Spleen (tissue), 11 donors: ENCODE results near the gene MAP4K3. TPM values are rescaled to one million over a fixed set of nuclear protein-coding genes. Genes with fewer than 3 reads are reported as not detected.

Experiments used
- DNase-seq: peaks from one replicate; pipeline ENCODE4 v3.0.0-alpha.2; 2020
- H3K27ac ChIP-seq, 8 donors: fragments of 200-600 bp; sonication (generic) in 7 of 8; 1 replicate in 4 of 8; 2 replicates in 4 of 8; pipeline versions ENCODE4 v1.5.0 to v1.8.0; 2016 to 2021; ENCODE audit warnings: inconsistent platforms in 4 of 8, mild to moderate bottlenecking in 4 of 8, moderate library complexity in 1 of 8
- H3K27me3 ChIP-seq, 7 donors: fragments of 200-600 bp; sonication (generic) in 6 of 7; replicated peaks in 1 of 7; 1 replicate in 4 of 7; 2 replicates in 3 of 7; pipeline versions ENCODE4 v1.5.0 to v1.8.0; 2016 to 2021; ENCODE audit warnings: inconsistent platforms in 3 of 7, mild to moderate bottlenecking in 1 of 7
- H3K36me3 ChIP-seq, 6 donors: fragments of 200-600 bp; sonication (generic) in 5 of 6; 1 replicate in 4 of 6; 2 replicates in 2 of 6; pipeline versions ENCODE4 v1.5.0 to v1.8.0; 2016 to 2021; ENCODE audit warnings: inconsistent platforms in 2 of 6
- H3K4me1 ChIP-seq, 6 donors: fragments of 200-600 bp; sonication (generic) in 5 of 6; 1 replicate in 3 of 6; 2 replicates in 3 of 6; pipeline versions ENCODE4 v1.5.0 to v1.8.0; 2016 to 2021; ENCODE audit warnings: inconsistent platforms in 3 of 6
- H3K4me3 ChIP-seq, 8 donors: fragments of 200-600 bp; sonication (generic) in 7 of 8; 1 replicate in 4 of 8; 2 replicates in 4 of 8; pipeline versions ENCODE4 v1.5.0 to v1.8.0; 2016 to 2021; ENCODE audit warnings: inconsistent platforms in 4 of 8, mild to moderate bottlenecking in 4 of 8, moderate library complexity in 2 of 8
- H3K9me3 ChIP-seq, 8 donors: fragments of 200-600 bp; sonication (generic) in 7 of 8; 1 replicate in 4 of 8; 2 replicates in 4 of 8; pipeline versions ENCODE4 v1.5.0 to v1.8.0; 2016 to 2021; ENCODE audit warnings: inconsistent platforms in 4 of 8
- CTCF ChIP-seq, 11 experiments: fragments of 200-600 bp in 7 of 11; fragments of 450-650 bp in 4 of 11; sonication (generic) in 4 of 11; IDR thresholded peaks in 8 of 11; conservative IDR thresholded peaks in 3 of 11; 1 replicate in 7 of 11; 2 replicates in 4 of 11; pipeline versions ENCODE4 v1.4.0 to v1.8.0; 2016 to 2021; ENCODE audit warnings: antibody characterized with exemption in 11 of 11, inconsistent platforms in 4 of 11, mild to moderate bottlenecking in 1 of 11
- POLR2A ChIP-seq, 3 donors: fragments of 450-650 bp; IDR thresholded peaks; one replicate each; pipeline ENCODE4 v1.5.1; 2017; ENCODE audit warnings: antibody characterized with exemption in 3 of 3, mild to moderate bottlenecking in 1 of 3
- POLR2AphosphoS5 ChIP-seq, 3 donors: sonication (generic); formaldehyde crosslinking; IDR thresholded peaks; one replicate each; pipeline ENCODE4 v1.5.1; 2017; ENCODE audit warnings: antibody characterized with exemption in 3 of 3
- WGBS, 5 donors: extraction: QIAGEN DNeasy Blood & Tissue Kit in 3 of 5; methylation state at CpG; one replicate each; pipeline versions ENCODE4 v1.1.5 to v1.1.7; 2013 to 2018; 5-methylcytosine and 5-hydroxymethylcytosine counted together
- intact Hi-C: fragments of 100-400 bp; cut with DNase I; formaldehyde crosslinking; loops from one replicate; pipeline ENCODE4 v1.15.0; 2023; ENCODE audit warnings: low total_unique reads
- polyA plus RNA-seq, 3 donors: library from polyadenylated mRNA; stranded (reverse); fragments of 200-250 nt; gene quantifications; one replicate each; pipeline ENCODE4 v1.2.1, GENCODE V29; 2013
- total RNA-seq, 7 donors: library from RNA; depleted of rRNA in 3 of 7; stranded (reverse); fragments of >200 nt in 3 of 7; fragmentation: NEBNext Ultra II Directional in 4 of 7; extraction: Animal tissue kit (Norgen Biotek cat#: 25700) in 4 of 7; gene quantifications; one replicate each; pipeline versions ENCODE4 v1.1.0 to v1.2.1, GENCODE V29; 2016 to 2021
- donor health status: healthy with polysubstance abuse.
- donor health status: DM: no; HTN: no; CAD: no; lungs with moderate emphysema.
- donor health status: DM: no; HTN: no; CAD: no.
- donor health status: Bipolar disorder and iron deficiency.
- donor health status: healthy.
- donor health status: DM: no; HTN: no; CAD: no.
- donor health status: DM: yes; HTN: yes; CAD: no.

Gene MAP4K3
- total and polyA plus RNA-seq, 10 donors, result 5.8 to 49.5 (median 32.6) TPM

GRCh38 chr2:39409697-39410389, 27.2 kb downstream of the MAP4K3 start:
- H3K27me3 ChIP-seq, result no peaks in the 10 kb centered on the region
- H3K27ac ChIP-seq, result peak overlapping the region in 2 of 8 donors; percentile 34 to 37
- H3K36me3 ChIP-seq, result no peaks in the 10 kb centered on the region
- H3K9me3 ChIP-seq, result no peaks in the 10 kb centered on the region
- 84 to 97% (median 90%) methylated on average over 3 of the region's 3 CpGs for WGBS, 5 donors
- peaks cover 7 to 74% (median 34%) of the 10 kb centered on the region in 6 donors for H3K4me1 ChIP-seq
- intact Hi-C loops, result no loop called here
- H3K4me3 ChIP-seq, result no peak overlapping the region
- no peak for DNase-seq
- TF ChIP-seq CTCF (IDR thresholded peaks at IDR 0.05 in 8 of 11, conservative IDR thresholded peaks at IDR 0.05 in 3 of 11) (no peak), POLR2A (IDR thresholded peaks at IDR 0.05) (no peak), POLR2AphosphoS5 (IDR thresholded peaks at IDR 0.05) (no peak)

GRCh38 chr2:39408351-39409136, 28.5 kb downstream of the MAP4K3 start:
- Histone ChIP-seq H3K4me3 (no peak overlapping the region), H3K27ac (peak overlapping the region in 4 of 8 donors; percentile 1 to 52 (median 34)), H3K9me3 (no peaks in the 10 kb centered on the region), H3K4me1 (peaks cover 7 to 80% (median 33%) of the 10 kb centered on the region in 6 donors), H3K36me3 (no peaks in the 10 kb centered on the region), H3K27me3 (no peaks in the 10 kb centered on the region)
- TF ChIP-seq CTCF (IDR thresholded peaks at IDR 0.05 in 8 of 11, conservative IDR thresholded peaks at IDR 0.05 in 3 of 11), result no peak
- no peak for TF ChIP-seq POLR2A (IDR thresholded peaks at IDR 0.05)
- TF ChIP-seq POLR2AphosphoS5 (IDR thresholded peaks at IDR 0.05), result no peak
- WGBS, 5 donors, result 66 to 72% (median 68%) methylated on average over 3 of the region's 3 CpGs
- no peak for DNase-seq
- intact Hi-C loops, result no loop called here

DNA sequence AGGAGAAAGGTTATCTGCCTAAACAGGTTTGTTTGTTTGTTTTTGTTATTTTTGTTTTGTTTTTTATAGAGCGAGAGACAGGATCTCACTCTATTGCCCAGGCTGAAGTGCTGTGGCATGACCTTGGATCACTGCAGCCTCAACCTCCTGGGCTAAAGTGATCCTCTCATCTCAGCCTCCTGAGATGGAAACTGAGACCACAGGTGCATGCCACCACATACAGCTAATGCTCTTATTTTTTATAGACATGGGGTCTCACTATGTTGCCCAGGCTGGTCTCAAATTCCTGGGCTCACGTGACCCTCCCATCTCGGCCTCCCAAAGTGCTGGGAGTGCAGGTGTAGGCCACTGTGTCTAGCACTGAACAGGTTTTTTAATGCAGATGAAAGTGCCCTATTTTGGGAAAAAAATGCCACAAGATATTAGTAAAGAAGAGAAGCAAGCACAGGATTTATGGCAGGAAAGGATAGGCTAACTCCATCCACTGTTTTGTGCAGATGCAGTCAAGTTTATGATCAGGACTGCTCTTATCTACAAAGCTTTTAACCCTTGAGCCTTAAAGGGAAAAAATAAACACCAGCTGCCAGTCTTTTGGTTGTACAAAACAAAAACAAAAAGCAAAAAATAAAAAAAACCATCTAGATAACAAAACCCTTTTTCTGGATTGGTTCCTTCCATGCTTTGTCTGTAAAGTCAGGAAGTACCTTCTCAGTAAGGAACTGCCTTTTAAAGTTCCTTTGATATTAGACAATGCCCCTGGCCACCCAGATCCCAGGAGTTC, 29.4 kb downstream of the MAP4K3 start:
- H3K4me3 ChIP-seq, result no peak overlapping the region
- intact Hi-C loops, result no loop called here
- peak overlapping the region in 2 of 8 donors; percentile 11 to 30 for H3K27ac ChIP-seq
- peaks cover 7 to 80% (median 40%) of the 10 kb centered on the region in 6 donors for H3K4me1 ChIP-seq
- WGBS, 5 donors, result 90 to 99% (median 97%) methylated on average over 3 of the region's 3 CpGs
- no peak for TF ChIP-seq POLR2AphosphoS5 (IDR thresholded peaks at IDR 0.05)
- H3K36me3 ChIP-seq, result no peaks in the 10 kb centered on the region
- H3K27me3 ChIP-seq, result no peaks in the 10 kb centered on the region
- DNase-seq, result no peak
- H3K9me3 ChIP-seq, result no peaks in the 10 kb centered on the region

- no peaks in the 10 kb centered on the region for H3K36me3 ChIP-seq
- TF ChIP-seq CTCF (IDR thresholded peaks at IDR 0.05 in 8 of 11, conservative IDR thresholded peaks at IDR 0.05 in 3 of 11), result no peak
- no peak for TF ChIP-seq POLR2A (IDR thresholded peaks at IDR 0.05)
- TF ChIP-seq POLR2AphosphoS5 (IDR thresholded peaks at IDR 0.05), result no peak
- no peak overlapping the region for H3K4me3 ChIP-seq
- no peaks in the 10 kb centered on the region for H3K9me3 ChIP-seq
- WGBS, 5 donors, result 90 to 94% (median 92%) methylated on average over 4 of the region's 4 CpGs
- intact Hi-C loops, result no loop called here
- no peaks in the 10 kb centered on the region for H3K27me3 ChIP-seq
- peaks cover 7 to 80% (median 48%) of the 10 kb centered on the region in 6 donors for H3K4me1 ChIP-seq
- no peak for DNase-seq
- no peak overlapping the region for H3K27ac ChIP-seq
Measured at GRCh38 chr2:39405364-39405763, 31.7 kb downstream of the MAP4K3 start.
